ENCODE measurements around the gene ME3.

Gene ME3

DNA sequence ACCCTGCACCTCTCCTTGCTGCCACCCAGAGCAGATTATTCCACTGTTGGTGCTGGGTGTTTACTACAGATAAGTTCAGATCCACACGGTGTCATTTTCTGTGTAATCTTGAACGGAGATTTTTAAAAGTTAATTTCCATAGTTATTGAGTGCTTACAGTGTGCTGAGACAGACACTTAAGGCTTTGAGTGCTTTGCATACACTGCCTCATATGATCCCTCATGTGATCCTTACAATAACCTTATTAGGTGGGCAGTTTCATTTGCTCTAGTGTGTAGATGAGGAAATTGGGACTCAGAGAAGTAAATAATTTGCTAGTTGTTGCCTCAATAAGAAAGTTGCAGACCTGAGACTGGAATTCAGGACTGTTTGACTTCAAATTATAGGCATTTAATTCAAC is 32.3 kb upstream of the ME3 start:
- Histone ChIP-seq H3K23ac (ENCODE audit: low read depth, low read length, poor library complexity) (no peak overlapping the region), H3K4ac (ENCODE audit: low read length) (no peak overlapping the region), H2BK15ac (ENCODE audit: low read length) (no peak overlapping the region), H3K27ac (replicated peaks; ENCODE audit: low read length) (no peak overlapping the region), H3K4me2 (ENCODE audit: insufficient read depth, low read length, poor library complexity, severe bottlenecking) (no peak overlapping the region), H2BK5ac (ENCODE audit: low read length) (no peak overlapping the region), H3K18ac (ENCODE audit: low read length) (no peak overlapping the region), H2BK120ac (ENCODE audit: low read depth, low read length) (no peak overlapping the region), H3K9me3 (replicated peaks in 1 of 2; ENCODE audit: control insufficient read depth in 2 of 2, insufficient read depth in 1 of 2, low read depth in 1 of 2, low read length in 2 of 2) (no peaks in the 10 kb centered on the region), H3K36me3 (replicated peaks in 1 of 2; ENCODE audit: control insufficient read depth in 2 of 2, insufficient read depth in 2 of 2, low read length in 2 of 2) (no peaks in the 10 kb centered on the region), H3K79me1 (ENCODE audit: low read depth, low read length) (no peaks in the 10 kb centered on the region), H3K27me3 (ENCODE audit: control insufficient read depth in 3 of 3, insufficient read depth in 3 of 3, low read depth in 1 of 3, low read length in 3 of 3) (no peaks in the 10 kb centered on the region), H2AK5ac (ENCODE audit: low read depth, low read length) (no peak overlapping the region), H2BK12ac (ENCODE audit: low read length) (no peak overlapping the region), H3K4me1 (ENCODE audit: control insufficient read depth in 2 of 2, insufficient read depth in 1 of 2, low read depth in 1 of 2, low read length in 2 of 2) (peaks cover 3 to 6% of the 10 kb centered on the region in 2 donors), H3K14ac (ENCODE audit: low read length) (no peak overlapping the region), H2AFZ (ENCODE audit: low read length) (no peak overlapping the region), H4K8ac (ENCODE audit: low read depth, low read length) (no peak overlapping the region), H3K9ac (ENCODE audit: low read depth, low read length, poor library complexity) (no peak overlapping the region), H4K91ac (ENCODE audit: low read depth, low read length, poor library complexity) (no peak overlapping the region), H3K4me3 (ENCODE audit: low read length in 2 of 2) (no peak overlapping the region)
- no CpG with 5 or more reads among the region's 2 CpGs for WGBS, 2 donors (ENCODE audit: extremely low coverage in 2 of 2, insufficient read length in 2 of 2, insufficient replicate concordance in 1 of 2)
- no peak for DNase-seq (ENCODE audit: low spot score)

DNA sequence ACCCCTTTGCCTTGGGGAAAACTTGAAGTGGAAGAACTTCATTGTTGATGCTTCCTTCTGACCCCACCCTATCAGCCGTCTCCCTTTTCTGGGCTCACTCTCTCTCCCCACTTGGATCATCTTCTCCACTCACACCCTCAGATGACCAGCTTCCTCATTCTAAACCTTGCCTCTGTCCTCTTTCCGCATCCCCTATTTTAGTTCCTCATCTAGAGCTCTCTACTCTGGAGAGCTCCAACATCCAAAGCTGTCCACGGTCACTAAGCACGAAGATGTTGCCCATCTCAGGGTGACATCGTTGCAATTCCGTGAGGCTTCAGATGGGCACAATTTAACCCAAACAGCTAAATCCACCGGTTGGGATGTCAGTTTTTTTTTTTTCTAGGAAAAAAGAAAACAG is 31.6 kb upstream of the ME3 start:
- H2BK12ac ChIP-seq (ENCODE audit: low read length): no peak overlapping the region
- H3K27me3 ChIP-seq (ENCODE audit: control insufficient read depth in 3 of 3, insufficient read depth in 3 of 3, low read depth in 1 of 3, low read length in 3 of 3): no peaks in the 10 kb centered on the region
- no peak overlapping the region for H3K4ac ChIP-seq (ENCODE audit: low read length)
- peaks cover 3 to 6% of the 10 kb centered on the region in 2 donors for H3K4me1 ChIP-seq (ENCODE audit: control insufficient read depth in 2 of 2, insufficient read depth in 1 of 2, low read depth in 1 of 2, low read length in 2 of 2)
- no peaks in the 10 kb centered on the region for H3K9me3 ChIP-seq (replicated peaks in 1 of 2; ENCODE audit: control insufficient read depth in 2 of 2, insufficient read depth in 1 of 2, low read depth in 1 of 2, low read length in 2 of 2)
- no peak overlapping the region for H3K4me3 ChIP-seq (ENCODE audit: low read length in 2 of 2)
- H3K23ac ChIP-seq (ENCODE audit: low read depth, low read length, poor library complexity): no peak overlapping the region
- H3K79me1 ChIP-seq (ENCODE audit: low read depth, low read length): no peaks in the 10 kb centered on the region
- no peak overlapping the region for H2AFZ ChIP-seq (ENCODE audit: low read length)
- H2AK5ac ChIP-seq (ENCODE audit: low read depth, low read length): no peak overlapping the region
- no peak overlapping the region for H3K14ac ChIP-seq (ENCODE audit: low read length)
- H3K18ac ChIP-seq (ENCODE audit: low read length): no peak overlapping the region
- H2BK15ac ChIP-seq (ENCODE audit: low read length): no peak overlapping the region
- H3K9ac ChIP-seq (ENCODE audit: low read depth, low read length, poor library complexity): no peak overlapping the region
- H4K91ac ChIP-seq (ENCODE audit: low read depth, low read length, poor library complexity): no peak overlapping the region
- WGBS, 2 donors (ENCODE audit: extremely low coverage in 2 of 2, insufficient read length in 2 of 2, insufficient replicate concordance in 1 of 2): no CpG with 5 or more reads among the region's 7 CpGs
- no peaks in the 10 kb centered on the region for H3K36me3 ChIP-seq (replicated peaks in 1 of 2; ENCODE audit: control insufficient read depth in 2 of 2, insufficient read depth in 2 of 2, low read length in 2 of 2)
- H3K4me2 ChIP-seq (ENCODE audit: insufficient read depth, low read length, poor library complexity, severe bottlenecking): no peak overlapping the region
- H4K8ac ChIP-seq (ENCODE audit: low read depth, low read length): no peak overlapping the region
- H3K27ac ChIP-seq (replicated peaks; ENCODE audit: low read length): no peak overlapping the region
- no peak overlapping the region for H2BK5ac ChIP-seq (ENCODE audit: low read length)
- DNase-seq (ENCODE audit: low spot score): no peak
- no peak overlapping the region for H2BK120ac ChIP-seq (ENCODE audit: low read depth, low read length)

DNA sequence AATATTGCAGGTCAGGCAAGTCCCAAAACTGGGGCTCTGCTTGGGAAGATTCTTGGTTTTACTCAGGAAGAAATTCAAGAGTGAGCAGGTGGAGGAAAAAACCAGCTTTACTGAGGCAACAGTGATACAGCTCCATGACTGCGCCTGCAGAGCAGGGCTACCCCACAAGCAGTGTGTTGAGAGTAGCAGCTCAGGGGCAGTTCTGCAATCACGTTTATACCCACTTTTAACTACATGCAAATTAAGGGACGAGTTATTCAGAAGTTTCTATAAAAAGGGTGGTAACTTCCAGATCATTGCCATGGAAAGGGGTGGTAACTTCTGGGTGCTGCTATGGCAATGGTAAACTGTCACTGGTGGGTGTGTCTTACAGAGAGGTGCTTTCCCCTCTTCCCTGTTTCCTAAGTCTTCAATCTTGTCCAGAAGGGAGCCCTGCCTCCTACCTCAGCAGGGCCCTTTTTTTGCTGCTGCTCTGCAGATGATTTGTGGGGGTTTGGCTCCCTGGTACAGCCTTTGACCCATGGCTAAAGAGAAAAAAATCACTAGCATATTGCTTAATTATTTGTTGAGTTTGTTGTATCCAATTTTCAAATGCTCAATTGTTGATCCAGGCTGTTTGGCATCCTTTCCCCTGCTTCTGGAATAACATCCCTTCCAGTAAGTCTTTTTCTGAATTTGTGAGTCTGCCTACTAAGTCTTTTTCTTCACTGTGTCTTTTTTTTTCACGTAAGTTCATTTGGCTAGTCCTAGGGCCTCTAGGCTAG is 30.0 kb upstream of the ME3 start:
- H2BK120ac ChIP-seq (ENCODE audit: low read depth, low read length): no peak overlapping the region
- H2BK15ac ChIP-seq (ENCODE audit: low read length): no peak overlapping the region
- H3K4ac ChIP-seq (ENCODE audit: low read length): no peak overlapping the region
- no peaks in the 10 kb centered on the region for H3K79me1 ChIP-seq (ENCODE audit: low read depth, low read length)
- H3K4me1 ChIP-seq (ENCODE audit: control insufficient read depth in 2 of 2, insufficient read depth in 1 of 2, low read depth in 1 of 2, low read length in 2 of 2): peaks cover 3 to 8% of the 10 kb centered on the region in 2 donors
- H4K8ac ChIP-seq (ENCODE audit: low read depth, low read length): no peak overlapping the region
- H3K27me3 ChIP-seq (ENCODE audit: control insufficient read depth in 3 of 3, insufficient read depth in 3 of 3, low read depth in 1 of 3, low read length in 3 of 3): no peaks in the 10 kb centered on the region
- no peak overlapping the region for H4K91ac ChIP-seq (ENCODE audit: low read depth, low read length, poor library complexity)
- H2BK12ac ChIP-seq (ENCODE audit: low read length): no peak overlapping the region
- no peak overlapping the region for H3K14ac ChIP-seq (ENCODE audit: low read length)
- DNase-seq (ENCODE audit: low spot score): no peak
- no peak overlapping the region for H3K9ac ChIP-seq (ENCODE audit: low read depth, low read length, poor library complexity)
- no peak overlapping the region for H2AK5ac ChIP-seq (ENCODE audit: low read depth, low read length)
- H3K9me3 ChIP-seq (replicated peaks in 1 of 2; ENCODE audit: control insufficient read depth in 2 of 2, insufficient read depth in 1 of 2, low read depth in 1 of 2, low read length in 2 of 2): no peaks in the 10 kb centered on the region
- no CpG with 5 or more reads among the region's 4 CpGs for WGBS, 2 donors (ENCODE audit: extremely low coverage in 2 of 2, insufficient read length in 2 of 2, insufficient replicate concordance in 1 of 2)
- H3K4me2 ChIP-seq (ENCODE audit: insufficient read depth, low read length, poor library complexity, severe bottlenecking): no peak overlapping the region
- no peak overlapping the region for H3K27ac ChIP-seq (replicated peaks; ENCODE audit: low read length)
- H3K4me3 ChIP-seq (ENCODE audit: low read length in 2 of 2): no peak overlapping the region
- no peak overlapping the region for H3K23ac ChIP-seq (ENCODE audit: low read depth, low read length, poor library complexity)
- H2BK5ac ChIP-seq (ENCODE audit: low read length): no peak overlapping the region
- H3K36me3 ChIP-seq (replicated peaks in 1 of 2; ENCODE audit: control insufficient read depth in 2 of 2, insufficient read depth in 2 of 2, low read length in 2 of 2): no peaks in the 10 kb centered on the region
- H3K18ac ChIP-seq (ENCODE audit: low read length): no peak overlapping the region
- peak overlapping the region; percentile 31 for H2AFZ ChIP-seq (ENCODE audit: low read length)

DNA sequence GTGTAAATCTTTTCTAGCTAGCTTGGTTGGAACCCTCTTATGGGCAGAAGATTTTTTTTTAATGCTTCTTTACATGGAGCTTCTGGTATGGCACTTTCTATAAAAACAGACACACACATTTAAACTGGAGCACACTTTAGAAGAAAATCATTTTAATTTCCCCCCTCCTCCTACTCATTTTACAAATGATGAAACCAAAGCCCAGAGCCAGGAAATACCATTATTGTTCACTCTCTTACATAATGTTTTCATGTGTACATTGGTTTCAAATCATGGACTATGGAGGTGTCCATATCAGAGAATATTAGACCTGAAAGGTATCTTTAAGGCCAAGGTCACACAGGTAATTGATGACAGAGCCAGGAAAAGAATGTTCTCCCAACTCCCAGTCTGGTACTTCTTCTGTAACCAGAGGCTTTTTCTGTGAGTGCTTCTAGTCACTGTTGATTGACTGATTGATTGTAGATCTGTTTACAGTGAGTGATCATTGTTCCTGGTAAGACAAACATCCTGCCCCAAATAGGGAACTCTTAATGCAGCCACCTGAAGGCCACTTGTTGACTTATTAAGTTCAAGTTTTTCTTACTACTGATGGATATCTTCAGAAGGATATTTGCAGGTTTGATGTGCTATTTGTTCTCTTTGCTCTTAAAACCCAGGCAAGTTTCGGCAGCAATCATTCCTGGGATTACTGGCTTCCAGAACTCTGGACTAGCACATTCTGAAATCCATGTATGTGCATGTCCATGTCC is 26.8 kb upstream of the ME3 start:
- no peaks in the 10 kb centered on the region for H3K9me3 ChIP-seq (replicated peaks in 1 of 2; ENCODE audit: control insufficient read depth in 2 of 2, insufficient read depth in 1 of 2, low read depth in 1 of 2, low read length in 2 of 2)
- H3K9ac ChIP-seq (ENCODE audit: low read depth, low read length, poor library complexity): no peak overlapping the region
- no peaks in the 10 kb centered on the region for H3K27me3 ChIP-seq (ENCODE audit: control insufficient read depth in 3 of 3, insufficient read depth in 3 of 3, low read depth in 1 of 3, low read length in 3 of 3)
- H4K8ac ChIP-seq (ENCODE audit: low read depth, low read length): no peak overlapping the region
- H3K18ac ChIP-seq (ENCODE audit: low read length): no peak overlapping the region
- no peak overlapping the region for H3K4me2 ChIP-seq (ENCODE audit: insufficient read depth, low read length, poor library complexity, severe bottlenecking)
- H3K36me3 ChIP-seq (replicated peaks in 1 of 2; ENCODE audit: control insufficient read depth in 2 of 2, insufficient read depth in 2 of 2, low read length in 2 of 2): no peaks in the 10 kb centered on the region
- H2BK15ac ChIP-seq (ENCODE audit: low read length): no peak overlapping the region
- H3K14ac ChIP-seq (ENCODE audit: low read length): no peak overlapping the region
- H2AFZ ChIP-seq (ENCODE audit: low read length): no peak overlapping the region
- WGBS, 2 donors (ENCODE audit: extremely low coverage in 2 of 2, insufficient read length in 2 of 2, insufficient replicate concordance in 1 of 2): no CpG with 5 or more reads among the region's 1 CpG
- no peak for DNase-seq (ENCODE audit: low spot score)
- no peak overlapping the region for H2BK120ac ChIP-seq (ENCODE audit: low read depth, low read length)
- no peak overlapping the region for H4K91ac ChIP-seq (ENCODE audit: low read depth, low read length, poor library complexity)
- peaks cover 3 to 7% of the 10 kb centered on the region in 2 donors for H3K4me1 ChIP-seq (ENCODE audit: control insufficient read depth in 2 of 2, insufficient read depth in 1 of 2, low read depth in 1 of 2, low read length in 2 of 2)
- H3K23ac ChIP-seq (ENCODE audit: low read depth, low read length, poor library complexity): no peak overlapping the region
- H2AK5ac ChIP-seq (ENCODE audit: low read depth, low read length): no peak overlapping the region
- no peak overlapping the region for H3K27ac ChIP-seq (replicated peaks; ENCODE audit: low read length)
- H3K79me1 ChIP-seq (ENCODE audit: low read depth, low read length): no peaks in the 10 kb centered on the region
- H2BK12ac ChIP-seq (ENCODE audit: low read length): no peak overlapping the region
- H3K4me3 ChIP-seq (ENCODE audit: low read length in 2 of 2): no peak overlapping the region
- H2BK5ac ChIP-seq (ENCODE audit: low read length): no peak overlapping the region
- no peak overlapping the region for H3K4ac ChIP-seq (ENCODE audit: low read length)

Measured in neuronal stem cell (in vitro differentiated cells).